NB4 (cell line): Measurements from ENCODE around the gene CCM2.
A peak's percentile ranks its signal among the peaks of the same experiment; 100 is the strongest.

ENCODE experiments used
- DNase-seq: peaks from one replicate; pipeline ENCODE4 v3.0.0; 2010; ENCODE audit warnings: low read depth
- H3K4me3 ChIP-seq: one replicate; pipeline ENCODE4 v1.5.1; 2011; ENCODE audit warnings: mild to moderate bottlenecking, low read depth, low read length, moderate library complexity
- MAX ChIP-seq: IDR thresholded peaks from 2 replicates; pipeline ENCODE4 v1.6.1; 2011; ENCODE audit warnings: low read depth, low read length
- MYC ChIP-seq: IDR thresholded peaks from 2 replicates; pipeline ENCODE4 v1.6.1; 2011; ENCODE audit warnings: low read depth, low read length
- POLR2A ChIP-seq: IDR thresholded peaks from 2 replicates; pipeline ENCODE4 v1.6.1; 2011; ENCODE audit warnings: mild to moderate bottlenecking; ENCODE audit not compliant: insufficient read length; ENCODE audit errors: extremely low read depth
- TF ChIP-seq, protein P1 (sequence below): IDR thresholded peaks from one replicate; pipeline ENCODE4 v1.5.1; 2012; ENCODE audit warnings: low read depth, low read length

The CCM2 gene

DNA sequence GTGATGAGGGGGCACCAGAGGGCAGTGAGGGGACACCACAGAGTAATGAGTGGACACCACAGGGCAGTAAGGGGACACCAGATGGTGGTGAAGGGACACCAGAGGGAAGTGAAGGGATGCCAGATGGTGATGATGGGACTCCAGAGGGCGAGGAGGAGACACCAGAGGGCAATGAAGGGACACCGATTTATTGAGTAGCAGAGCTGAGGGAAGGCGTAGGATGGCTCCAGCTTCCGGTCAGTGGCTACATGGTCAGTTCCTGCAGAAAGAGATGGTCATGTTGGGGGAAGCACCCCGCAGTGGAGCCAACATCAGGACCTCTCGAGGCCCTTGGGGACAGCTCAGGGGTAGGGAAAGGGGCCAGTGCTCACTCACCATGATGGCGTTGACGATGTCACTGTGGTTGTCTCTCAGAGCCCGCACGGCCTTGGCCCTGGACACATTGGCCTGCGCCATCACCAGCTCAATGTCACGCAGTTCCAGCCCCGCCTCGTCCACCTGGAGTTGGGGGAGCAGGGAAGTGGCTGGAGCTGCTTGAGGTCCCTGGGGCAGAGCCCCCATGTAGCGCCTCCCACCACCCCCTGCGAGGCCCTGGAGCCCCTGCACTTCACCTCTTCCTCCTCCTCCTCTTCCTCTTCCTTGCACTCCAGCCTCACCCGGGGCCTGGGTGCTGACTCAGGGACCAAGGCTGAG, 80.4 kb downstream of the CCM2 start:
- H3K4me3 ChIP-seq, result no peak overlapping the region
- DNase-seq, result peak; percentile 55
- TF ChIP-seq MAX (no peak), POLR2A (no peak), MYC (no peak)
- TF ChIP-seq, protein P1, sequence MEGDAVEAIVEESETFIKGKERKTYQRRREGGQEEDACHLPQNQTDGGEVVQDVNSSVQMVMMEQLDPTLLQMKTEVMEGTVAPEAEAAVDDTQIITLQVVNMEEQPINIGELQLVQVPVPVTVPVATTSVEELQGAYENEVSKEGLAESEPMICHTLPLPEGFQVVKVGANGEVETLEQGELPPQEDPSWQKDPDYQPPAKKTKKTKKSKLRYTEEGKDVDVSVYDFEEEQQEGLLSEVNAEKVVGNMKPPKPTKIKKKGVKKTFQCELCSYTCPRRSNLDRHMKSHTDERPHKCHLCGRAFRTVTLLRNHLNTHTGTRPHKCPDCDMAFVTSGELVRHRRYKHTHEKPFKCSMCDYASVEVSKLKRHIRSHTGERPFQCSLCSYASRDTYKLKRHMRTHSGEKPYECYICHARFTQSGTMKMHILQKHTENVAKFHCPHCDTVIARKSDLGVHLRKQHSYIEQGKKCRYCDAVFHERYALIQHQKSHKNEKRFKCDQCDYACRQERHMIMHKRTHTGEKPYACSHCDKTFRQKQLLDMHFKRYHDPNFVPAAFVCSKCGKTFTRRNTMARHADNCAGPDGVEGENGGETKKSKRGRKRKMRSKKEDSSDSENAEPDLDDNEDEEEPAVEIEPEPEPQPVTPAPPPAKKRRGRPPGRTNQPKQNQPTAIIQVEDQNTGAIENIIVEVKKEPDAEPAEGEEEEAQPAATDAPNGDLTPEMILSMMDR, result no peak

DNA sequence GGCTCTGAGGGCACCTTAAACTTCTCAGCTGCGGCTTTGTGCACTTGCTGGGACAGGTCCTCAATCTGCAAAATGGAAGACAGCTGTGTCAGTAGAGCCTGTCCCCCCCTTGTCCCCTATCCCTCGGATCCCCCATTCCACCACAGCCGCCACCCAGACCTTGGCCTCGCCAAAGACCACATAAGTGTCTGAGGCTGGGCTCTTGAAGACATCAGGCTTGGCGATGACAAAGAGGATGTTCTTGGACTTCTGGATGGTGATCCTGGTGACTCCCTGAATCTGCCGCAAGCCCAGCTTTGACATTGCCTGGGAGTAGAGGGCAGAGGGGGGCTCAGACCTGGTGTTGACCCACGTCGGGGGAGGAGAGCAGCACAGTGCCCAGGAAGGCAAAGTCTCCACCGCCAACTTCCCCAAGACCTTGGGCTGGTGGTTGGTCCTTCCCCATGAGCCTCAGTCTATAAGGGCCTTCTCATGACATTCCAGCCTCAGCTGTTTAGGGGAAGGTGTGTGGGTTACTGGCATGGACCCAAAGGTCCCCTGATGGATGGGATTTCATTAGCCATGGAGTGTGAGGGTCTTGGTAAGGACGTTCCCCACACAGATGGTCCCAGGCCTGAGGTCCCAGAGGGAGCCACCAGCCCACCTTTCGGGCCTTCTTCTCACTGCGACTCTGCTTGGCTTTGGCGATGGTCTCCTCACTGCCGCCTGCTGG, 81.1 kb downstream of the CCM2 start:
- TF ChIP-seq MAX, result no peak
- TF ChIP-seq MYC, result no peak
- TF ChIP-seq, protein P1, result no peak
- no peak for TF ChIP-seq POLR2A
- H3K4me3 ChIP-seq, result no peak overlapping the region
- no peak for DNase-seq

DNA sequence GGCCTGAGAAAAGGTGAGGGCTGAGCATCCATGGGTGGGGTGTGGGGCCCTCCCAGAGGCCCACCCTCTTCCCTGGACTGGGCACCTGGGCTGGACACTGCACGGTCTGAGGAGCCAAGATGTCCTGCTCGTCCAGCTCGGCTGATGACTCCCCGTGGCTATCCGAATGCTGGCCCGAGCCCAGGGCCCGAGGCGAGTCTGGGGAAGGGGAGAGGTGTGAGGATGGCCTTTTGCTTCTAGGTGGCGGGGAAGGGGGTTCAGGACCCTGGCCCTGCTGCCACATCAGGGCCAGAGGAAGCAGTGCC, 81.6 kb downstream of the CCM2 start:
- no peak for DNase-seq
- TF ChIP-seq MYC (no peak), MAX (no peak), POLR2A (no peak)
- TF ChIP-seq, protein P1, result no peak
- H3K4me3 ChIP-seq, result no peak overlapping the region

DNA sequence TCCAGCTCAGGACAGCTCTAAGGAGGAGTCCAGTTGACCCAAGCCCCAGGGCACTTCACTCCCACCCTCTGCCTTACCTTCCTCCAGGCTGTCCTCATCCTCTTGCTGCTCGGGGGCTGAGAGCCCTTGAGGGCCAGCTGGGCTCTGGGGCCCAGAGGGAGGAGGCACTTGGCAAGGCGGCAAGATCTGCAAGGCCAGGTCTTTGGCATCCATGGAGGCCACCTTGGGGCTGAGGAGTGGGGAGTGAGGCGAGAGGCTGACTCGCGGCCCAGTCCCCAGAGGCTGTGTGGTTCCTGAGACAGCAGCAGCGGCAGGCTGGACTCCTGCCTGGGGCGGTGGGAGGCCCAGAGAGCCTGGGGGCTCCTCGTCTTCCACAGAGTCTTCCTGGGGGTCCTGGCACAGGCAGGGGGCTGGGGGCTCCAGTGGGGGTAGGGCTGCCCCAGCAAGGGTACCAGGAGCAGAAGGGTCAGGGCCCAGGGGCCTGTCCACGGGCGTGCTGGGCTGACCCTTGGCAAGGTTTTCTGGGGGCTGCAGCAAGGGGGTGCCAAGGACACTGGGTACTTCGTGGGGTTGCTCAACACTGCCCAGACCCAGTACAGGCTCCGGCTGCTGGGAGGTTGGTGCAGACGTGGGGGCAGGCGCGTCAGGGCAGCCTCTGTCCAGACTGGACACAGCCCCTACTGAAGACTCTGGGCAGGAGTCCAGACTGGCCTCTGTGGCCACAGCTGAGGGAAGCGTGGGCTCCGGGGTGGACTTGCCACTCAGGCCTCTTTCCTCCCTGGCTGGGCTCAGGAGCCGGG, 82.2 kb downstream of the CCM2 start:
- H3K4me3 ChIP-seq, result no peak overlapping the region
- DNase-seq, result peak; percentile 70
- TF ChIP-seq POLR2A (no peak), MYC (no peak), MAX (no peak)
- TF ChIP-seq, protein P1, result no peak

DNA sequence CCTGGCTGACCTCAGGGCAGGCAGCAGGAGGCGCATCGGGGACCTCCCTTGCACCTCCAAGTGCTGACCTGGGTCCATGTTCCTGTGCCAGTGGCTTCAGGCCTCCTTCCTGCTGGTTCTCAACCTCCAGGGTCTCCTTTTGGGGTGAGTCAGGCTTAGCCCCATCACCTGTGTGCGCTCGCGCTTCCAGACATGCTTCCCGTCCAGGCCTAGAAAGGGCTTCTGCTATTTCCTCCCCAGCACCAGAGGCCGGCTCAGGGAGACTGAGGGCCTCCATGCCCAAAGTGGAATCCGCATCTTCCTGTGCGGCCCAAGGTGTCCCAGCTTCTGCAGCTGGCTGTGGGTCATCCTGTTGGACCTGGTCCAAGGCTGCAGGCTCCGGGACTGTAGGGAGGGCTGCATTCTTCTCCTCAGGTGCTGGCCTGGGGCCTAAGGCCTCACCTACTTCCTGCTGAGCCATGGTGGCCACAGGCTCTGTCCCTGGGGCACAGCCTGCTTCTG, 82.9 kb downstream of the CCM2 start:
- DNase-seq, result no peak
- H3K4me3 ChIP-seq, result no peak overlapping the region
- TF ChIP-seq MYC (no peak), MAX (no peak), POLR2A (no peak)
- TF ChIP-seq, protein P1, result no peak
